Stimulated activated CD4-positive, alpha-beta T cell treated with anti-CD3 and anti-CD28 coated beads, Interleukin-12 subunit alpha, Interleukin-12 subunit beta, amount 100 ng/mL, for 48 hours (primary cell): ENCODE measurements around the gene CBFB.
"Not testable (repeated sequence)": the region's sequence is repeated elsewhere in the genome, so short reads cannot be mapped to it uniquely, and the experiment has no call there.

Experiments
- DNase-seq, 3 donors: peaks; one replicate each; pipeline ENCODE4 v3.0.0-alpha.2; 2020; ENCODE audit warnings: low read depth in 2 of 3, low spot score in 1 of 3

The CBFB gene

GRCh38 chr16:67040906-67041305 is 12.0 kb downstream of the CBFB start:
- no peak for DNase-seq

GRCh38 chr16:67041520-67041919 is 12.6 kb downstream of the CBFB start:
- DNase-seq, result not testable (repeated sequence)

GRCh38 chr16:67043420-67043819 is 14.5 kb downstream of the CBFB start:
- no peak for DNase-seq

- no peak for DNase-seq
Observed at GRCh38 chr16:67050796-67051195, 21.8 kb downstream of the CBFB start.

- DNase-seq, result no peak
Observed at GRCh38 chr16:67052399-67052798, 23.4 kb downstream of the CBFB start.

GRCh38 chr16:67053767-67054334 is 24.9 kb downstream of the CBFB start:
- DNase-seq, result no peak

GRCh38 chr16:67054901-67055300 is 26.0 kb downstream of the CBFB start:
- DNase-seq, result no peak

- DNase-seq, result peak in 1 of 3 donors; percentile 24
Observed at GRCh38 chr16:67055712-67056487, 27.0 kb downstream of the CBFB start.

GRCh38 chr16:67063008-67063407 is 34.1 kb downstream of the CBFB start:
- no peak for DNase-seq

GRCh38 chr16:67068212-67068753 is 39.3 kb downstream of the CBFB start:
- DNase-seq, result no peak

GRCh38 chr16:67071476-67072048 is 42.6 kb downstream of the CBFB start:
- DNase-seq, result no peak

- no peak for DNase-seq
Observed at GRCh38 chr16:67075331-67075730, 46.4 kb downstream of the CBFB start.

GRCh38 chr16:67077871-67078270 is 48.9 kb downstream of the CBFB start:
- DNase-seq, result no peak

- no peak for DNase-seq
Observed at GRCh38 chr16:67082100-67082499, 53.2 kb downstream of the CBFB start.

GRCh38 chr16:67082891-67083290 is 53.9 kb downstream of the CBFB start:
- DNase-seq, result no peak

- no peak for DNase-seq
Observed at GRCh38 chr16:67084345-67085028, 55.5 kb downstream of the CBFB start.

GRCh38 chr16:67086822-67087221 is 57.9 kb downstream of the CBFB start:
- no peak for DNase-seq

GRCh38 chr16:67087291-67087690 is 58.3 kb downstream of the CBFB start:
- DNase-seq, result no peak

GRCh38 chr16:67087803-67088202 is 58.9 kb downstream of the CBFB start:
- no peak for DNase-seq

GRCh38 chr16:67088551-67088950 is 59.6 kb downstream of the CBFB start:
- DNase-seq, result no peak

GRCh38 chr16:67089101-67089500 is 60.2 kb downstream of the CBFB start:
- DNase-seq, result no peak
